RWPE2 (cell line): ENCODE results near the gene NATD1.

Experiments
- ATAC-seq: fragments of 200-7000 bp; cut with Tn5 transposase; 3 replicates; pipeline ENCODE4 v1.9.1; 2021; ENCODE audit warnings: low read depth
- DNase-seq: peaks from one replicate; pipeline ENCODE4 v3.0.0-alpha.2; 2020; ENCODE audit warnings: low spot score
- H3K27ac ChIP-seq: fragments of 450-650 bp; 2 replicates; pipeline ENCODE4 v1.5.1; 2017; ENCODE audit warnings: mild to moderate bottlenecking; ENCODE audit not compliant: poor library complexity, severe bottlenecking
- H3K27me3 ChIP-seq: fragments of 250-450 bp; sonication (Bioruptor Pico); 2 replicates; pipeline ENCODE4 v1.5.1; 2021; ENCODE audit warnings: mild to moderate bottlenecking, moderate library complexity; ENCODE audit not compliant: insufficient read depth, poor library complexity, severe bottlenecking
- H3K36me3 ChIP-seq: fragments of 250-450 bp; sonication (Bioruptor Pico); 2 replicates; pipeline ENCODE4 v1.5.1; 2020; ENCODE audit warnings: low read depth, mild to moderate bottlenecking, moderate library complexity
- H3K4me1 ChIP-seq: fragments of 250-450 bp; sonication (Bioruptor Pico); 2 replicates; pipeline ENCODE4 v1.5.1; 2021; ENCODE audit warnings: mild to moderate bottlenecking, moderate library complexity; ENCODE audit not compliant: insufficient read depth, poor library complexity, severe bottlenecking
- H3K4me3 ChIP-seq: fragments of 250-450 bp; sonication (Bioruptor Pico); 2 replicates; pipeline ENCODE4 v1.5.1; 2021; ENCODE audit warnings: mild to moderate bottlenecking, moderate library complexity; ENCODE audit not compliant: severe bottlenecking
- H3K9me3 ChIP-seq: fragments of 250-450 bp; sonication (Bioruptor Pico); 2 replicates; pipeline ENCODE4 v1.5.1; 2021; ENCODE audit warnings: mild to moderate bottlenecking, moderate library complexity; ENCODE audit not compliant: severe bottlenecking
- TF ChIP-seq, protein P1 (sequence below): fragments of 450-650 bp; IDR thresholded peaks from one replicate; pipeline ENCODE4 v1.5.1; 2017; ENCODE audit warnings: mild to moderate bottlenecking, moderate library complexity; ENCODE audit not compliant: poor library complexity, severe bottlenecking

Gene NATD1

DNA sequence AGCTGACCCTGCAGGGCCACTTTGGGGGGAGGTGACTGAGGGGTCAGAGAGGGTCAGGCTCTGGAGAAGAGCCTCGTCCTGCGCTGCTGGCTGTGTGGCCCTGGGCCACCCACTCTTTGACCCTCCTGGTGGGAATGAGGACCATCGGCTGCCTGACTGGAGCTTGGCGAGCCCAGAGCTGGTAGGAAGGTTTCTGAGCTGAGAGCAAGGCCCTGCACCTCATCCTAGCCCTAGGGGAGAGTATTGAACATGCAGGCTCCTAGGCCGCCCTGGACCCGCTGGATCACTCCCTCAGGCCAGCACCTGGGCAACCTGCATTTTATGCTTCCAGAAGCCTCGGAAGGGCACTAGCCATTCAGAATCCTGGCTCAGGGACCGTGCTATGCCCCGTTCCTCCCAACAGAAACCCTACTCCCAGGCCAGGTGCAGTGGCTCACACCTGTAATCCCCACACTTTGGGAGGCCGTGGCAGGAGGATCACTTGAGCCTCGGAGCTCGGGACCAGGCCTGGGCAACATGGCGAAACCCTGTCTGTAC lies 45.8 kb upstream of the NATD1 start:
- H3K36me3 ChIP-seq, result peaks cover 47% of the 10 kb centered on the region
- TF ChIP-seq, protein P1, sequence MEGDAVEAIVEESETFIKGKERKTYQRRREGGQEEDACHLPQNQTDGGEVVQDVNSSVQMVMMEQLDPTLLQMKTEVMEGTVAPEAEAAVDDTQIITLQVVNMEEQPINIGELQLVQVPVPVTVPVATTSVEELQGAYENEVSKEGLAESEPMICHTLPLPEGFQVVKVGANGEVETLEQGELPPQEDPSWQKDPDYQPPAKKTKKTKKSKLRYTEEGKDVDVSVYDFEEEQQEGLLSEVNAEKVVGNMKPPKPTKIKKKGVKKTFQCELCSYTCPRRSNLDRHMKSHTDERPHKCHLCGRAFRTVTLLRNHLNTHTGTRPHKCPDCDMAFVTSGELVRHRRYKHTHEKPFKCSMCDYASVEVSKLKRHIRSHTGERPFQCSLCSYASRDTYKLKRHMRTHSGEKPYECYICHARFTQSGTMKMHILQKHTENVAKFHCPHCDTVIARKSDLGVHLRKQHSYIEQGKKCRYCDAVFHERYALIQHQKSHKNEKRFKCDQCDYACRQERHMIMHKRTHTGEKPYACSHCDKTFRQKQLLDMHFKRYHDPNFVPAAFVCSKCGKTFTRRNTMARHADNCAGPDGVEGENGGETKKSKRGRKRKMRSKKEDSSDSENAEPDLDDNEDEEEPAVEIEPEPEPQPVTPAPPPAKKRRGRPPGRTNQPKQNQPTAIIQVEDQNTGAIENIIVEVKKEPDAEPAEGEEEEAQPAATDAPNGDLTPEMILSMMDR, result no peak
- ATAC-seq (no peak), DNase-seq (no peak)
- H3K27me3 ChIP-seq, result no peaks in the 10 kb centered on the region
- no peak overlapping the region for H3K27ac ChIP-seq
- no peaks in the 10 kb centered on the region for H3K4me1 ChIP-seq
- H3K4me3 ChIP-seq, result no peak overlapping the region
- H3K9me3 ChIP-seq, result no peaks in the 10 kb centered on the region

DNA sequence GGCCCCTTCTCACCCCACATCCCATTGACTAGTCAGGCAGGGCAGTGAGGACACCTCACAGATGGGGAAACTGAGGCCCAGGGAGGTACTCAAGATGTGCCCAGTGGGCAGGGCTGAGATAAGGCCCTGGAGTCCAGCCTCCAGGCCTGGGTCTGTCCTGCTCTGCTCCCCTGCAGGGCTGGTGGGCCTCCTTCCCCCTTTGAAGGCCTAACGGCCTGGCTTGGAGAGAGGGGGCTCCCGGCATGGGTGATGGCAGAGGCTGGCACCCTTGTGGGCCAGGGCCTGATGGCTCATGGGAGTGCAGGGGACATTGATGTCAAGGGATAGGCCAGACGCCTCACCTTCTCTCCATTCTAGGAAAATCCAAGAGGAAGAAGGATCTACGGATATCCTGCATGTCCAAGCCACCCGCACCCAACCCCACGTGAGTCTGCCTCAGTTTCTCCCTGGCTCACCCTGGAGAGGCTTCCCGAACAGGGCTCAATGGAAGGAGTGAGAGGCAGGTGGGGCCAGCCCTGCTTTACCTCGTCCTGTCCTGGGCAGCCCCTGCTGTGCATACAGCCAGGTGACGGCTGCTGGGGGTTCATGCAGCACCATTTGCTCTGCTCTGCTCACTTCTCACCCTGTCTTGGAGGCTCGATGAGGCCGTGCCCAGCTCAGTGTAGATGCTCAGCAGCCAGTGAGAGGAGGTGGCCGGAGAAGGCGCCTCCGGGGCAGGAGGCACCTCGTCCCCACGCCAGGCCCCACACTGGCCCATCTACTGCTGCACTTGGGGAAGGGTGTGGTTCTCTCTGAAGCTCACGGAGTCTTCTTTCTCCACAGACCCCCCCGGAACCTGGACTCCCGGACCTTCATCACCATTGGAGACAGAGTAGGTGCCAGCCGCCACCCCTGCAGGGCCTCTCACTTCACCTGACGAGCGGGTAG lies 45.1 kb upstream of the NATD1 start:
- no peaks in the 10 kb centered on the region for H3K4me1 ChIP-seq
- DNase-seq (no peak), ATAC-seq (no peak)
- no peaks in the 10 kb centered on the region for H3K9me3 ChIP-seq
- no peak overlapping the region for H3K27ac ChIP-seq
- peaks cover 42% of the 10 kb centered on the region for H3K36me3 ChIP-seq
- no peaks in the 10 kb centered on the region for H3K27me3 ChIP-seq
- TF ChIP-seq, protein P1, result no peak
- no peak overlapping the region for H3K4me3 ChIP-seq

DNA sequence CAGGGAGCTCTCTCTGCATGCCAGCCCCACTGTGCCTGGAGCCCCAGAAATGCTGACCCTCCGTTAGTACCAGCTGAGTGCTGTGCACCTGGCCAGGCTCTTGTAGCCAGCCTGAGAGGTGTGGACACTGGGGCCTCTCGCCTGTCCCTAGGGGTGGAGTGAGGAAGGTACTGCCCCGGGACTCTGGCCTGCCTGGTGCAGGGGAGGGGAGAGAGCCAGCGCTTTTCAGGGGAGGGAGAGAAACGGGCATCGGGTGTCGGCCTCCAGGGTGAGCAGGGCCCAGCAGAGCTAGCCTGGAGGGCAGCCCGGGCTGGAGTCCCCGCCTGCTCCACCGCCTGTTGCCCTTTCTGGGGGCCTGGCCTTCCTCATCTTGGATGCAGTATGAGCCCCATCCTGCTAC lies 44.4 kb upstream of the NATD1 start:
- DNase-seq (no peak), ATAC-seq (no peak)
- Histone ChIP-seq H3K27me3 (no peaks in the 10 kb centered on the region), H3K9me3 (no peaks in the 10 kb centered on the region), H3K4me1 (no peaks in the 10 kb centered on the region), H3K27ac (no peak overlapping the region), H3K36me3 (peaks cover 41% of the 10 kb centered on the region), H3K4me3 (no peak overlapping the region)
- TF ChIP-seq, protein P1, result no peak

DNA sequence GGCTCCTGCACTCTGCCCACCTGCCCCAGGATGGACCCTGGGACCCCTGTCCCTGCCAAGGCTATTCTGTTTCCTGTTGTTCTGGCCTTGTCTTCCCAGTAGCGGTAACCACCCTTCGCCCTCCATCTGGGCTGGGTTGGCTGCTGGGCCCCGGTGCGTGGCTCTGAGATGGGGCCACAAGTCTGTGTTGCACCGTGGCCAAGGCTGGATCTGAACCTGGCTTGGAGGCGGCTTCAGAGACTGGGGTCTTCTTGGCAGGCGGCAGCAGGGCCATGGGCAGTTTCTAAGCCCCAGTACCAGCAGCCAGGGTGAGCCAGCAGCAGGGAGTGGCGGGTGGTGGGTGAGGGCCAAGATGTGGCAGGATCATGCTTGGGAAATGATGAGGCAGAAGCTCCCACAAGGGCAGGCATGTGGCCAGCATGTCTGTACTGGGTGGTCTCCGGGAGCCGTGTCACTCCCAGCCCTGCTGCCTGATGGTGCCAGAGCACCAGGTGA lies 43.9 kb upstream of the NATD1 start:
- H3K36me3 ChIP-seq, result peaks cover 37% of the 10 kb centered on the region
- TF ChIP-seq, protein P1, result no peak

More for the DNA sequence above, 43.9 kb upstream of the NATD1 start:
- Histone ChIP-seq H3K9me3 (no peaks in the 10 kb centered on the region), H3K4me3 (no peak overlapping the region), H3K27me3 (no peaks in the 10 kb centered on the region), H3K4me1 (no peaks in the 10 kb centered on the region), H3K27ac (no peak overlapping the region)
- no peak for DNase-seq
- no peak; the same call in 2 of the 3 replicates for ATAC-seq
